GM18868 (cell line): ENCODE measurements around the gene FOLH1.
"Not testable (repeated sequence)": the region's sequence is repeated elsewhere in the genome, so short reads cannot be mapped to it uniquely, and the experiment has no call there.

Experiments
- ATAC-seq: cut with Tn5 transposase; IDR thresholded peaks from one replicate; pipeline ENCODE4 v1.9.1; 2021; ENCODE audit warnings: mild to moderate bottlenecking, moderate library complexity; ENCODE audit not compliant: unreplicated experiment

FOLH1 gene

DNA sequence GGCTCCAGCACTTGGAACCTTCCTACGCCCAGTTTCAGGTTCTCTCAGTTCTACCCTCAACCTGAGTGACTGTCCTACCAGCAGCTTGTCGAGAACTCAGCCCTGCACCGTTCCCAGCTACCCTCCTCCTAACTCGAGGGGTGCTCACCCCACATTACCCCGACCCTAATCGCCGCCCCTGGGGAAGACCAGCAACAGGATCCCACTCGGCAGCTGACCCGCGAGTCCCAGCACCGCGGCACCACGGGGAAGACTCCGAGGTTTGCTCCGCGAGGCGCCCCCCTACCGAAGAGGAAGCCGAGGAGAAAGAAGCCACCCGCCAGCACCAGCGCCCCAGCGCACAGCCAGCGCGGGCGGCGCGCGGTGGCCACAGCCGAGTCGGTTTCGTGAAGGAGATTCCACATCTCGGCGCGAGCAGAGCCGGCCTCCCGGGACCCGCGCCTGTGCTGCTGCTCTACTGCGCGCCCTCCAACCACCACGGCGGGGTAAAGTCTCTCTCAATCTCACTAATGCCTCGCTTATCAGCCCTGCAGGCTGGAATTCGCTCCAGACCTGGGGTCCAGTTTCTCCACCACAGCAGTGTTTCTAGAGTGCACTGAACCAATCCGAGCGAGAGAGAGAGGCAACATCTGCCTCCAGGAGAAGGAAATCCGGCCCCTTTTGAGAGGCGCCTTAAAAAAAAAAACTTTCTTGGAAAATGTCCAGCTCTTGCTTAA is at the start of gene FOLH1:
FOLH1 (minus strand) TSS at position 597 of the 716 bp plus-strand sequence; CDS start at position 404, 193 bp downstream.
- no peak for ATAC-seq

DNA sequence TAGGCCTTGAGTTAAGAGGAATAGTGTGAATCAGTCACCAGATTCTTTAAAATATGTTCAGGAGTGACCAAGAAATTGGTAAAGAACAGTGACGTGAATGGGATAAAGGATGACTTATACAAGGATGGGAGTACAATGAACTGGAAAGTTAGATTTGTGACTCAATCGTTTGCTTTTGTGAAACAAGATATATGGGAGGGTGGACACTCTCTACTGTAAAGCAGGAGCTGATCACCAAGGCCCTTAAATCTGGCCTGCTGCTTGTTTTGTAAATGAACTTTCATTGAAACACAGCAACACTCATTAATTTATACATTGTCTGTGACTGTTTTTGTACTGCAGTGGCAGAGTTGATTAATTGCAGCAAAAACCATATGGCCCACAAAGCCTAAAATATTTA is 46.7 kb upstream of the FOLH1 start:
- not testable (repeated sequence) for ATAC-seq

DNA sequence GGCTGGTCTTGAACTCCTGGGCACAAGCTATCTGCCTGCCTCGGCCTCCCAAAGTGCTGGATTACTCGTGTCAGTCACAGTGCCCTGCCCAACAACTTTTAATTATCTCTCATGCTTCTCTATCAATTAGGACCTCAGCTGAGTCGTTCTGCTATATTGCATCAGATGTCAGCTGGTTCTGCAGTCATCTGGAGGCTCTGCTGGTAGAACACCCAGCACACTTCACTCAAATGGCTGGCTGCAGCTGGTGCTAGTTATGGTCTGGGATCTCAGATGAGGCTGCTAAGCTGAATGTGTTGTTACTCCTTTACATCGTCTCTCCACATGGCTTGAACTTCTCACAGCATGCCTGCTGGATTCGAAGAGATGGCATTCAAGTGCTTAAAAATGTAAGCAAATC is 42.8 kb upstream of the FOLH1 start:
- ATAC-seq: not testable (repeated sequence)

DNA sequence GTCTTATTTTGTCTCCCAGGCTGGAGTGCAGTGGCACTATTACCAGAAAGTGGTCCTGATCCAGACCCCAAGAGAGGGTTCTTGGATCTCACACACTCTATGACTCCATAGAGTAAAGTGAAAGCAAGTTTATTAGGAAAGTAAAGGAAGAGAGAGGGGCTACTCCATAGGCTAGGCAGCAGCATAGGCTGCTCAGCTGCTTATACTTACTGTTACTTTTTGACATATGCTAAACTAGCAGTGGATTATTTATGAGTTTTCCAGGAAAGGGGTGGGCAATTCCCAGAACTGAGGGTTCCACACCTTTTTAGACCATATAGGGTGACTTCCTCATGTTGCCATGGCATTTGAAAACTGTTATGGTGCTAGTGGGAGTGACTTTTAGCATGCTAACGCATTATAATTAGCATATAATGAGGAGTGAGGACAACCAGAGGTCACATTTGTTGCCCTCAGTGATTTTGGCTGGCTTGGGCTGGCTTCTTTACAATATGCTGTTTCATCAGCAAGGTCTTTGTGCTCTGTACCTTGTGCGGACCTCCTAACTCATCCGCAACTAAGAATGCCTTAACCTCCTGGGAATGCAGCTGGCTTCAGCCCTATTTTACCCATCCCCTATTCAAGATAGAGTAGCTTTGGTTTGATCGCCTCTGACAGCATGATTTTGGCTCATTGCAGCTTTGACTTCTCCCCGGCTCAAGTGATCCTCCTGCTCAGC is 42.2 kb upstream of the FOLH1 start:
- not testable (repeated sequence) for ATAC-seq

DNA sequence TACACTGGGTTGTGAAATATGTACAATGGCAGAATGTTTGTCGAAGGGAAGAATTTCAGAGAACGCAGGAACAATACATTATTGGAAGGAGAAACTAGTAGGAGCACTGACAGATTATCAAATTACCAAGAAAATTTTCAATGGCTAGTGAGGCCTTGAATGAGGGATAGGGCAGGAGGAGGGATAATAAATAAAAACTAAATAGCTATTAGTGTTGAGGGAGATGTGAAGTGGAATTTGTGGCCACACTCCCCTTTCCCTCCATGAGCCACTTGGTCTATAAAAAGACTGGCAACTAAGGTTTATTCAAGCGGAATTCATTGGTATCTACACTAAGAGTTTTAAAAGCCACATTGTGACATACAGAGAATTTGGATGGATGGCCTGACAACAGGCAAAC is 41.0 kb upstream of the FOLH1 start:
- not testable (repeated sequence) for ATAC-seq

DNA sequence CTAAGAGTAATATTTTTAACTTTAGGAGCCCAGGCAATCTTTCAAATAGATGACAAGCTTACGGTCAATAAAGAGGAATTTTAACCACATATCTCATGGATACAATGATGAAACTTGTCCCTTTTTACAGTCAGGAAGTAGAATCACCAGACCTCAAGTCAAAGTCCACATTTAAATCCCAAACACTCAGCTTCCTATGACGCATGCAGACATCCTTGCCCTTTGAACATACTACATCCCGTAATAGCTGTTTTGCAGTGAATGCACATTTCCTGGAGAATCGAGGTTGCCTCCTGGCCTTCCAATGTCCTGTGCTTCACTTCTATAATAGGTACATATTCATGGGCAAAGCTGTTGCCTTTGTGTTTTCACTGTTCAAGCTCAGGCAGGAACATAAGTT is 25.3 kb upstream of the FOLH1 start:
- not testable (repeated sequence) for ATAC-seq

DNA sequence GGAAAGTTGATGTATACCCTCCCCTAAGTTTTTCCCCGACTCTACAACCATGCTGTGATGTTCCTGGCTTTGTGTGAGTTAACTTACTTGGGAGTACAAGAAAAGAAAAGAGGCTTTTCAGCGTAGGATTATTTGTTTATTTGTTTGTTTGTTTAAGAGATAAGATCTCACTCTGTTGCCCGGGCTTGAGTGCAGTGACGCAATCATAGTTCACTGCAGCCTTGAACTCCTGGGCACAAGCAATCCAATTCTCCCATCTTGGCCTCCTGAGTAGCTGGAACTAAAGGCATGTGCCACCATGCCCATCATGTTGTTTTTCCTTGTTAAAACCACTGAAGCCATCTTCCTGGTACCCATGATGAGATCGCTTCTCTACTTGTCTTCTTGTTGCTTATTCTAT is 24.6 kb upstream of the FOLH1 start:
- ATAC-seq: not testable (repeated sequence)

DNA sequence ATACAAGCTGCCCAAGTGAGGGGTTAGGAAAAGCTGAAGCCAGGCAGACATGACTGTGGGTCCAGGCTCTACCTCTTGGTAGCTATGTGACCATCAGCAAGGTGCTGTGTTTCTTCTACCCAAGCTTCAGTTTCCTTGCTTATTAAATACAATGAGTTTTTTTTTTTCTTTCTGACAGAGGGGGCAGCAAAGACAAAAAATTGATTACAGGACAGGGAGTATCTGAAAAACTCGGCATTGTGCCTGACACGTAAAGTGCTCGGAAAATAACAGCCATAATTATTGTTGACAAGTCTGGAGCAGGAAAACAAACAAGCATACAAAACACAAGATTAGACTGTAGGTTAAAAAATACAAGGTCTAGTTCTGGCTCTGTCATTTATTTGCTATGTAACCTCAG is 23.3 kb upstream of the FOLH1 start:
- not testable (repeated sequence) for ATAC-seq

DNA sequence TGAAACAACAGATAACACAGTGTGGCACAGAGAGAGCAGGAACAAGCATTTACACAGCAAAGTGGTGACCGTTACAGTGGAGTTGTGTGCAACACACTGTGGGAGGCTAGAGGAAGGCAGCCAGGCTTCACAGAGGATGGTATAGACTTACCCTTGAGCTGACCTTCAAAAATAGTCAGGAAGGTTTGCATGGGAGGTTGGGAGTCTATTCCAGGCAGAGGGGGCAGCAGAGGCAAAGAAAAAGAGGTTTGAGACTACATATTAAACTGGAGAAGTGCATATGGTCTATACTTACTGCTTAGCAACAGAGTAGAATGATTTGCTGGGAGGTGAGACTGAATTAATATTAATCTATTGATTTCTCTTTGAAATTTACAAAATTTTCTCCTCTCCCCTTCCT is 22.1 kb upstream of the FOLH1 start:
- not testable (repeated sequence) for ATAC-seq

DNA sequence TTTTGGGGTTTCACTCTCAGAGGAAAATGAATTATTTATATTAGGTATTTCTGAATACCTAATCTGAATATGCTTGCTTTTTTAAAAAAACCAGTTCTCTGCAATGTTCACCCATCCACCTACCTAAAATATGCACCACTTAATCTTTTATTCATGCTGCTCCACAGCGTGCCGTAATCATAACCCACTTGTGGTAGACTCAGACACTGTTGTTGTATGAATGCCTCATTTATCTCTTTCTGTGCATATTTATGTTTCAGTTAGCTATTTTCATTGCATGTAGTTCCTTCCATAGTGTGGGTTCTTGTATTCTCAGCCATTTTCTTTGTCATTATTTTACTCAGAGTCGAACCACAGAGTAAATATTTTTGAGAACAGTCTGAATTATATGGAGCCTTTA is 21.6 kb upstream of the FOLH1 start:
- ATAC-seq: not testable (repeated sequence)

DNA sequence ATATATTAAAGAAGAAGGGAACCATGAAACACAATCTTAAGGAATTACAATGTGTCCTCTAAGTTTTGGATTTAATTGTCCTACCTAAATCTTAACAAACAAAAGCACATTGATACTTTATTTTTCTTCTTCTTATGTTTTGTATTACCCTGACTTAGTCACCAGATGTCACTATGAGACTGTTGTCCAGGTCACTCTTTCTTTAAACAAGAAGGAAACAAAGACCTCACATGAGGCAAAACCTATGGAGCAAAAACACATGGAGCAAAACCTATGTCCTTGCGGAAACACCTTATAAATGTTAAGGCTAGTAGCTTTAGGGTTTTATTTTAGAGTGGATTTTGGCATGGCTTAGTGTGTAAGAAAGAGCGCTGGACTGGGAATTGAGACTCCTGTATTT is 20.7 kb upstream of the FOLH1 start:
- not testable (repeated sequence) for ATAC-seq

DNA sequence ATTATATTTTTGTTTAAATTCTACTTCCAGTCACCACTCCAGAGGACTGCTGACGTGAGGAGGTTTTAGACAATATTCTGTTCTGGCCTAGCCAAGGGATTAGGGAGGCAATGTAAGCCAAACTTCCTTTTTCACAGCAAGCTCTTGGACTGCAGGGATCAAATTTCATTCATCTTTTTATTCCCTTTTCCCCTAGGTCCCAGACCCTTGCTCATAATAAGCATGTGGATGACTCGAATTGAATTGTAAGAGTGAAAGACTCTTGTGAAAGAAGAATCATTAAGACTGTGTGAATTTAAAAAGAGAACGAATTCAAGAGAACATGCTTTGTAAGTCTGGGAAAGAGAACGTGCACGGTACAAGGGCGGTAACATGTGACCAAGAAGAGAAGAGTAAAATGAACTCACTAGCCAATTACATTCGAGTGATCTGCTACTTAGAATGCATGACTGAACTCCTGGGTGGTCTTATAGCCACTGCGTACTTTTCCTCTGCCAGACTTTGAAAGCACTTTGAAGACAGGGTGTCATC is 16.9 kb upstream of the FOLH1 start:
- not testable (repeated sequence) for ATAC-seq

DNA sequence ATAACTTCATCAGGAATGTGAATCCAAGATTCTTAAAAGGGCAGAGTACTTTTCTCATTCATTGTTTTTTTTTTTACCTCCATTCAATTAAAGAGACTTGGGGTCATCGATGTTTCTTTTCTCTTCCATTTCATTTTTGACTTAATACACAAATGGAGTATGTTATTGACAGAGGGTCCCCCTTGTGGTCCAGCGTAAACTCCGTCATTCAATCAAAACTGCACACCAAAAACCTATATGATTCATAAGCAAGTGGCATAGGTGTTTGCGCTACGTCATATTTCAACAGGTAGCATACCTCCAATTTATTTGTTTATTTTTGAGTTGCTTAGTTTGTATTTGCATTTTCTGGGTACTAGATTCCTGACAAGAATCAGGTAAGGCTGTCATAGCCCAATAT is 12.7 kb upstream of the FOLH1 start:
- ATAC-seq: no peak

DNA sequence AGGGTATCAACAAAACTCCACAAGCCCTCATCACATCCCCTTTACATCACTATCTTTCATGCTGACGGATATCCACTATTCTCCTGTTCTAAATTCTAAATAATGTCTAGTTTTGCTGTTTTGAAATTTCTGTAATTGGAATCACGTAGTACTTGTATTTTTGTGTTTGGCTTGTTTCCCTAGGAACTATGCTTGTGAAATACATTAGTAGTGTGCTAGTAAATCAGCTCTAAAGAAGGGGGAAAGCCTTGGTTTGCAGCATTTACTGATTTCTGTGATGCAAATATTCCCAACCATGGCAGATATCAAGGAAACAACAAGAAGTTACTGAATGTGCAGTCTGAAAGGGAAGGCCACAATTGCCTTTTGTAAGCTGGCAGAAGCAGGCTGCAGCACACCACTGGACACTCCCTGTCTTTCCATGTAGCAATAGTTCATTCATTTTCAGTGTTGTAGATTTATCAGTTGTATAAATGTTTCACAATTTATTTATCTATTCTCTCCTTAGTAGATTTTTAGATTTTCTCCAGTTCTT is 4.7 kb upstream of the FOLH1 start:
- no peak for ATAC-seq

DNA sequence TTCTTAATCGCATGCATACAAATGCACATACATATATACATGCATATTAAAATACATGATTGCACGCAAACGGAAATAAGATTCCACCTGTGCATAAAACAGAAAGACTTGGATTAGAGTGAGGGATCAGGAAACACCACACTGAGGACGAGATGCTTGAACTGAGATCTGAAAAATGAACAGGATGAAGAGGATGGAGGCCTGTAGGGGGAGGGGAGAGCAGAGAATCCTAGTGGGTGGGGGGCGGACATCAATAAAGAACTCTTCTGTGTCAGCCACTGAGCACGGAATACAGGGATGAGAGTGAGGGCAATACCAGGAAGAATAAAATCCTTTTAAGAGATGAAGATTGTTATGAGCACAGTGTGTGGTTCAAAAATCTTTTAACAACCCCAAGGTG is 1.4 kb downstream of the FOLH1 start:
- ATAC-seq: not testable (repeated sequence)

DNA sequence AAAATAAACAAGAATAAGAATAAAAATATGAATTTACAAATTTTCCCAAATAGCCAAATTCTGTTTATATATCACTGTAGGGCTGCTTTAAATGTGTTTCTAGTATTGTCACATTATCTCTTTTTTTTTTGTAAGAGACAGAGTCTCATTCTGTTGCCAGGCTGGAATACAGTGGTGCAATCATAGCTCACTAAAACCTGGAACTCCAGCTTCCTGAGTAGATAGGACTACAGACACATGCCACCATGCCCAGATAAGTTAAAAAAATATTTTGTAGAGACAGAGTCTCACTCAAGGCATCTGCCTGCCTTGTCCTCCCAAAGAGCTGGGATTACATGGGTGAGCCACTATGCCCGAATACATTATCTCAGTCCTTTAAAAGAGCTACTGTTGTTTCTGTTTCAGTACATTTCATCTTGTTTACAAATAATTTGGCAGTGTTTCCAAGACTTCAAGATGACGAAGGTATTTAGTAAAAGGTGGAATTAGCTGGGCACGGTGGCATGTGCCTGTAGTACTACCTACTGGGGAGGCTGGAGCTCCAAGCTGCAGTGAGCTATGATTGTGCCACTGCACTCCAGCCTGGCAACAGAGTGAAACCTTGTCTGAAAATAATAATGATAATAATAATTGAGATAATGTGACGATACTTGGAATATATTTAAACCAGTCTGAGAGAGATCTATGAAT is 6.0 kb downstream of the FOLH1 start:
- ATAC-seq: no peak

DNA sequence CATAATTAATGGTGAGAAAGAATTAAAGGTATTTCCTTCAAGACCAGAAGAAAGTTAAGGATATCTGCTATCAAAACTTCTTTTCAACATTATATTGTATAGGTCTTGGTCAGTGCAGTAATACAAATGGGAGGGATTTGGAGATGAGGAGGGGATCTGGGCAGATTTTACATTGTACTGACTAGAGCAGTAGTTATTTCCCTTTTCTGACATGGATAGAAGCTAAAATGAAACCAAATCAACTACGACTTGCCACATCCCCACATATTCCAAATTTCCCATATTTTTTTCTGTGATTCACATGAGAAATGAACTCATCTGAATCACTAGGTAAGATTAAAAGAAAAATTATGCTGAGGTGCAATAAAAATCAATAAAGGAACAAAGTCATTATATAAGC is 11.6 kb downstream of the FOLH1 start:
- ATAC-seq: not testable (repeated sequence)

DNA sequence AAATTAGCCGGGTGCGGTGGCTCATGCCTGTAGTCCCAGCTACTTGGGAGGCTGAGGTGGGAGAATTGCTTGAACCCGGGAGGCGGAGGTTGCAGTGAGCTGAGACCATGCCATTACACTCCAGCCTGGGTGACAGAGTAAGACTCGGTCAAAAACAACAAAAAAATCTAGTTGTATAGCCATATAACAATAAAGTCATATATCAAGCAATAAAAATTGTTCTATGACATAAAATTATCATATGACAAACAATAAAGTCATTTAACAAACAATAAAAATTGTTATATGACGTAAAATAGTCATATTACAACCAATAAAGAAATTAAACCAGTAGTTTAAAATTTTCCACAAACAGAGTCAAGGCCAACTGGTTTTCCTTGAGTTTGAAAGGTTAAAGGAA is 12.4 kb downstream of the FOLH1 start:
- ATAC-seq: not testable (repeated sequence)

DNA sequence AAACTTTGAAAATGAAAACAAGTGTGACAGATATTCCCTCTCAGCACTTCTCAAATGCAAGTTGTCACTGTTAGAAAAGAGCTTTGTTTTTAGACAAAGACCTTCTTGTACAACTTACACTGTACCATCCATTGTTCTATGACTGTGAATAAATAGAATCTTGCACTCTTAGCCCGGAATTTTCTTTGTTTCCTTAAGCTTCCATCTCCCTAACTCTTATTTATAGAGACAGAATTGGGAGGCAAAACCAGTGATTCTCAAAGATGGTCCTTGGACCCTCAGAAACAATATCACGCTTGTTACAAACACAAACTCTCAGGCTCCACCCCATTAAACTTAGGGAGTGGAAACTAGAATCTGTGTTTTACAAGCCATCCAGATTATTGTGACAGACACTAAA is 18.1 kb downstream of the FOLH1 start:
- not testable (repeated sequence) for ATAC-seq

DNA sequence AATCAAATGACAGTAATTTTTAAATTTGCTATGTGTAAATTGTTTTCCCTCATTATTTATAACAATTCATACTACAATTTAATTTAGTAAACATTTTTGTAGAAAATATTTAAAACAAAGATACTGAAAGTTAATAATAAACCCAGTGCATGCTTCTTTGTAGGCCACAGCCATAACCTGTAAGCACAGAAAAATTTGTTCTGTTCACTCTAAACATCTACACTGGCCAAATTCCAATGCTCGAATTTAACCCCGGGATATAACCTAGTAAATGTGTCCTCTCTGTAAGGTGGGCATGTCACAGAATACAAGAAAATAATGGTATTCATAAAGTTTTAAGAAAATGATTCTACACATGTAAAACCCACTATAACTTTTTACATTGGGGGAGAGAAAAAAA is 22.2 kb downstream of the FOLH1 start:
- not testable (repeated sequence) for ATAC-seq

DNA sequence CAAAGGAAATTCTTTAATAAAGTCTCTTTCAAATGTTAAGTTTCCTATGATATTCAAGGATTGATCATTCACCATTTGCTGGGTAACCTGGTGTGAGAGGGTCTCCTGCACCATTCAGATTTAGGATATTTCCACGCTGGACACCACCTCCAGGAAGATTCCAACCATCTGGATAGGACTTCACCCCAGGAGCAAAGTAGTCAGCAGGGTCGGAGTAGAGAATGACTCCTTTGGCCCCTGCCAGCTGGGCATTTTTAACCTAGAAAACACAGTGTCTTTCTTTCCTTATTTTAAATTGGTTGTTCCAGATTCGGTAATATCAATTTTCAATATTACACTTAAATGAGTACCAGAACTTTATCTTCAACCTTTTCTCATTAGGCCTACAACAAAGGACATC is 22.8 kb downstream of the FOLH1 start:
- not testable (repeated sequence) for ATAC-seq
